ENCODE measurements around the gene ARSA.
"Not testable (repeated sequence)": the region's sequence is repeated elsewhere in the genome, so short reads cannot be mapped to it uniquely, and the experiment has no call there.

ARSA gene

GRCh38 chr22:50609599-50609998, 18.4 kb downstream of the ARSA start:
- no peak overlapping the region for H3K27ac ChIP-seq (ENCODE audit: low read depth in 2 of 2, low read length in 2 of 2)
- no peaks in the 10 kb centered on the region for H3K9me3 ChIP-seq (ENCODE audit: control insufficient read depth in 2 of 2, low read length in 2 of 2)
- H3K4me1 ChIP-seq (ENCODE audit: control insufficient read depth in 2 of 2, insufficient read depth in 2 of 2, low read length in 2 of 2): peaks cover 9 to 12% of the 10 kb centered on the region in 2 donors
- no peak overlapping the region for H3K9ac ChIP-seq (ENCODE audit: low read depth in 1 of 2, low read length in 2 of 2)
- H3K4me3 ChIP-seq (ENCODE audit: low read length in 2 of 2): no peak overlapping the region
- H3K36me3 ChIP-seq (ENCODE audit: control insufficient read depth in 2 of 2, insufficient read depth in 2 of 2, low read length in 2 of 2): no peaks in the 10 kb centered on the region
- H3K27me3 ChIP-seq (ENCODE audit: control insufficient read depth in 2 of 2, insufficient read depth in 2 of 2, low read length in 2 of 2): peaks cover 0 to 5% of the 10 kb centered on the region in 2 donors

GRCh38 chr22:50608996-50609395, 19.0 kb downstream of the ARSA start:
- H3K9ac ChIP-seq (ENCODE audit: low read depth in 1 of 2, low read length in 2 of 2): no peak overlapping the region
- no peaks in the 10 kb centered on the region for H3K9me3 ChIP-seq (ENCODE audit: control insufficient read depth in 2 of 2, low read length in 2 of 2)
- H3K27me3 ChIP-seq (ENCODE audit: control insufficient read depth in 2 of 2, insufficient read depth in 2 of 2, low read length in 2 of 2): peaks cover 0 to 5% of the 10 kb centered on the region in 2 donors
- no peak overlapping the region for H3K4me3 ChIP-seq (ENCODE audit: low read length in 2 of 2)
- H3K36me3 ChIP-seq (ENCODE audit: control insufficient read depth in 2 of 2, insufficient read depth in 2 of 2, low read length in 2 of 2): no peaks in the 10 kb centered on the region
- H3K27ac ChIP-seq (ENCODE audit: low read depth in 2 of 2, low read length in 2 of 2): no peak overlapping the region
- H3K4me1 ChIP-seq (ENCODE audit: control insufficient read depth in 2 of 2, insufficient read depth in 2 of 2, low read length in 2 of 2): peaks cover 9 to 12% of the 10 kb centered on the region in 2 donors

- H3K27me3 ChIP-seq (ENCODE audit: control insufficient read depth in 2 of 2, insufficient read depth in 2 of 2, low read length in 2 of 2); H3K27ac ChIP-seq (ENCODE audit: low read depth in 2 of 2, low read length in 2 of 2); H3K4me1 ChIP-seq (ENCODE audit: control insufficient read depth in 2 of 2, insufficient read depth in 2 of 2, low read length in 2 of 2); H3K9me3 ChIP-seq (ENCODE audit: control insufficient read depth in 2 of 2, low read length in 2 of 2); H3K36me3 ChIP-seq (ENCODE audit: control insufficient read depth in 2 of 2, insufficient read depth in 2 of 2, low read length in 2 of 2); H3K9ac ChIP-seq (ENCODE audit: low read depth in 1 of 2, low read length in 2 of 2); H3K4me3 ChIP-seq (ENCODE audit: low read length in 2 of 2): not testable (repeated sequence)
These were observed 19.7 kb downstream of the ARSA start for GRCh38 chr22:50608058-50608840.

- no peak overlapping the region for H3K27ac ChIP-seq (ENCODE audit: low read depth in 2 of 2, low read length in 2 of 2)
- peaks cover 0 to 4% of the 10 kb centered on the region in 2 donors for H3K4me1 ChIP-seq (ENCODE audit: control insufficient read depth in 2 of 2, insufficient read depth in 2 of 2, low read length in 2 of 2)
- H3K9ac ChIP-seq (ENCODE audit: low read depth in 1 of 2, low read length in 2 of 2): no peak overlapping the region
- H3K27me3 ChIP-seq (ENCODE audit: control insufficient read depth in 2 of 2, insufficient read depth in 2 of 2, low read length in 2 of 2): peaks cover 6 to 10% of the 10 kb centered on the region in 2 donors
- no peak overlapping the region for H3K4me3 ChIP-seq (ENCODE audit: low read length in 2 of 2)
- no peaks in the 10 kb centered on the region for H3K36me3 ChIP-seq (ENCODE audit: control insufficient read depth in 2 of 2, insufficient read depth in 2 of 2, low read length in 2 of 2)
- no peaks in the 10 kb centered on the region for H3K9me3 ChIP-seq (ENCODE audit: control insufficient read depth in 2 of 2, low read length in 2 of 2)
These were observed 20.3 kb downstream of the ARSA start for GRCh38 chr22:50607659-50608020.

- peaks cover 10 to 14% of the 10 kb centered on the region in 2 donors for H3K27me3 ChIP-seq (ENCODE audit: control insufficient read depth in 2 of 2, insufficient read depth in 2 of 2, low read length in 2 of 2)
- H3K4me3 ChIP-seq (ENCODE audit: low read length in 2 of 2): no peak overlapping the region
- H3K27ac ChIP-seq (ENCODE audit: low read depth in 2 of 2, low read length in 2 of 2): no peak overlapping the region
- no peaks in the 10 kb centered on the region for H3K9me3 ChIP-seq (ENCODE audit: control insufficient read depth in 2 of 2, low read length in 2 of 2)
- H3K36me3 ChIP-seq (ENCODE audit: control insufficient read depth in 2 of 2, insufficient read depth in 2 of 2, low read length in 2 of 2): no peaks in the 10 kb centered on the region
- H3K4me1 ChIP-seq (ENCODE audit: control insufficient read depth in 2 of 2, insufficient read depth in 2 of 2, low read length in 2 of 2): no peaks in the 10 kb centered on the region
- no peak overlapping the region for H3K9ac ChIP-seq (ENCODE audit: low read depth in 1 of 2, low read length in 2 of 2)
These were observed 20.9 kb downstream of the ARSA start for GRCh38 chr22:50606946-50607658.

- Histone ChIP-seq H3K27ac (ENCODE audit: low read depth in 2 of 2, low read length in 2 of 2) (no peak overlapping the region), H3K27me3 (ENCODE audit: control insufficient read depth in 2 of 2, insufficient read depth in 2 of 2, low read length in 2 of 2) (peaks cover 12 to 19% of the 10 kb centered on the region in 2 donors), H3K4me3 (ENCODE audit: low read length in 2 of 2) (no peak overlapping the region)
These were observed 21.6 kb downstream of the ARSA start for GRCh38 chr22:50606165-50606945.

GRCh38 chr22:50605613-50606074, 22.3 kb downstream of the ARSA start:
- Histone ChIP-seq H3K27me3 (ENCODE audit: control insufficient read depth in 2 of 2, insufficient read depth in 2 of 2, low read length in 2 of 2) (peaks cover 12 to 19% of the 10 kb centered on the region in 2 donors), H3K36me3 (ENCODE audit: control insufficient read depth in 2 of 2, insufficient read depth in 2 of 2, low read length in 2 of 2) (no peaks in the 10 kb centered on the region), H3K9me3 (ENCODE audit: control insufficient read depth in 2 of 2, low read length in 2 of 2) (no peaks in the 10 kb centered on the region), H3K27ac (ENCODE audit: low read depth in 2 of 2, low read length in 2 of 2) (no peak overlapping the region), H3K9ac (ENCODE audit: low read depth in 1 of 2, low read length in 2 of 2) (no peak overlapping the region), H3K4me1 (ENCODE audit: control insufficient read depth in 2 of 2, insufficient read depth in 2 of 2, low read length in 2 of 2) (no peaks in the 10 kb centered on the region), H3K4me3 (ENCODE audit: low read length in 2 of 2) (no peak overlapping the region)

More at GRCh38 chr22:50606165-50606945, 21.6 kb downstream of the ARSA start:
- H3K9ac ChIP-seq (ENCODE audit: low read depth in 1 of 2, low read length in 2 of 2): no peak overlapping the region
- H3K9me3 ChIP-seq (ENCODE audit: control insufficient read depth in 2 of 2, low read length in 2 of 2): no peaks in the 10 kb centered on the region
- no peaks in the 10 kb centered on the region for H3K36me3 ChIP-seq (ENCODE audit: control insufficient read depth in 2 of 2, insufficient read depth in 2 of 2, low read length in 2 of 2)
- H3K4me1 ChIP-seq (ENCODE audit: control insufficient read depth in 2 of 2, insufficient read depth in 2 of 2, low read length in 2 of 2): no peaks in the 10 kb centered on the region

GRCh38 chr22:50605002-50605612, 22.8 kb downstream of the ARSA start:
- Histone ChIP-seq H3K9ac (ENCODE audit: low read depth in 1 of 2, low read length in 2 of 2) (no peak overlapping the region), H3K27me3 (ENCODE audit: control insufficient read depth in 2 of 2, insufficient read depth in 2 of 2, low read length in 2 of 2) (peaks cover 12 to 20% of the 10 kb centered on the region in 2 donors), H3K9me3 (ENCODE audit: control insufficient read depth in 2 of 2, low read length in 2 of 2) (no peaks in the 10 kb centered on the region), H3K4me3 (ENCODE audit: low read length in 2 of 2) (no peak overlapping the region), H3K4me1 (ENCODE audit: control insufficient read depth in 2 of 2, insufficient read depth in 2 of 2, low read length in 2 of 2) (no peaks in the 10 kb centered on the region), H3K27ac (ENCODE audit: low read depth in 2 of 2, low read length in 2 of 2) (no peak overlapping the region), H3K36me3 (ENCODE audit: control insufficient read depth in 2 of 2, insufficient read depth in 2 of 2, low read length in 2 of 2) (no peaks in the 10 kb centered on the region)

GRCh38 chr22:50604256-50605001, 23.5 kb downstream of the ARSA start:
- Histone ChIP-seq H3K9me3 (ENCODE audit: control insufficient read depth in 2 of 2, low read length in 2 of 2) (no peaks in the 10 kb centered on the region), H3K4me3 (ENCODE audit: low read length in 2 of 2) (no peak overlapping the region), H3K36me3 (ENCODE audit: control insufficient read depth in 2 of 2, insufficient read depth in 2 of 2, low read length in 2 of 2) (no peaks in the 10 kb centered on the region), H3K9ac (ENCODE audit: low read depth in 1 of 2, low read length in 2 of 2) (no peak overlapping the region), H3K27me3 (ENCODE audit: control insufficient read depth in 2 of 2, insufficient read depth in 2 of 2, low read length in 2 of 2) (peaks cover 16 to 24% of the 10 kb centered on the region in 2 donors), H3K27ac (ENCODE audit: low read depth in 2 of 2, low read length in 2 of 2) (no peak overlapping the region), H3K4me1 (ENCODE audit: control insufficient read depth in 2 of 2, insufficient read depth in 2 of 2, low read length in 2 of 2) (no peaks in the 10 kb centered on the region)
